GM21381 (cell line): ENCODE data around the gene SCGB1A1.

ENCODE experiments used
- ATAC-seq: cut with Tn5 transposase; IDR thresholded peaks from one replicate; pipeline ENCODE4 v1.9.1; 2021; ENCODE audit warnings: mild to moderate bottlenecking, moderate library complexity; ENCODE audit not compliant: unreplicated experiment

The SCGB1A1 gene

DNA sequence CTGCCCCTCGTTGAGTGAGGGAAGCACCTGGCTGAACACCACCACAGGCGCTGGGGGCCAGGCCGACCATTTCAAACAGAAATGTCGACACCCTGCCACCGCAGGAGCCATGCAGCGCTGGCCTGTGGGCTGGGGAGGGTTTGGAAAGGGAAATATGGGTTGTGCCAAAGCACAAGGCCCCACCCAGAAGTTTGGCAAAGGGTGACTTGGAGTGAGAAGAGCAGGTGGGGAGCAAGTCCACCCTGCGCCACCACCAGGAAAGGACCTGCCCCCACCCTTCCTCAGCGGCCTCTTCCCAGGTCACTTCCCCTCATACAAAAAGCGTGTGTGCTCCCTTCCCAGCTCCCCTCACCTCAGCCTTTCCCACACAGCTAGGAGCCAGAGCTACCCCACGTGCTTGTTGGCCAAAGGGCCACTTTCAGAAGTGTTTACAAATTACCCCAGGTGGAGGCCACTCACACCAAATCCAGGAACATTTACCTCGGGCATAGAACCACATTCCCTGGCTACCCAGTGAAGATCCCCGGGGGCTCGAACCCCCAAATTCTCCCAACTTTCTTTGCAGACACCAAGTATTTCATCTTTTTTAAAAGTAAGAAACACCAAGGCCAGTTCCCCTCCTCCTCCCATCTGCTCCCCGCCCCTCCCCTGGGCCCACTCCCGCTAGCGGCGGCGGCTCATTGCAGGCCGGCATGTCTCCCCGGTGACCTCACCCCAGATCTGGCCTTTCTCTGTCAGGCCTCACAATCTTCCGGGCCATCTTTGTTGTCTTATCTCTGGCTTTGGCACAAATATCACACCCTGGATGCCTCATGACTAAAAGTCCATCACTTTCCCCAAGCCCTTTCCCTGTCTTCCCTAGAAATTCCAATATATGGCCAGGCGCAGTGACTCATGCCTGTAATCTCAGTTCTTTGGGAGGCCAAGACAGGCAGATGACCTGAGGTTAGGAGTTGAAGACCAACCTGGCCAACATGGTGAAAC is 20.5 kb upstream of the SCGB1A1 start:
- no peak for ATAC-seq

DNA sequence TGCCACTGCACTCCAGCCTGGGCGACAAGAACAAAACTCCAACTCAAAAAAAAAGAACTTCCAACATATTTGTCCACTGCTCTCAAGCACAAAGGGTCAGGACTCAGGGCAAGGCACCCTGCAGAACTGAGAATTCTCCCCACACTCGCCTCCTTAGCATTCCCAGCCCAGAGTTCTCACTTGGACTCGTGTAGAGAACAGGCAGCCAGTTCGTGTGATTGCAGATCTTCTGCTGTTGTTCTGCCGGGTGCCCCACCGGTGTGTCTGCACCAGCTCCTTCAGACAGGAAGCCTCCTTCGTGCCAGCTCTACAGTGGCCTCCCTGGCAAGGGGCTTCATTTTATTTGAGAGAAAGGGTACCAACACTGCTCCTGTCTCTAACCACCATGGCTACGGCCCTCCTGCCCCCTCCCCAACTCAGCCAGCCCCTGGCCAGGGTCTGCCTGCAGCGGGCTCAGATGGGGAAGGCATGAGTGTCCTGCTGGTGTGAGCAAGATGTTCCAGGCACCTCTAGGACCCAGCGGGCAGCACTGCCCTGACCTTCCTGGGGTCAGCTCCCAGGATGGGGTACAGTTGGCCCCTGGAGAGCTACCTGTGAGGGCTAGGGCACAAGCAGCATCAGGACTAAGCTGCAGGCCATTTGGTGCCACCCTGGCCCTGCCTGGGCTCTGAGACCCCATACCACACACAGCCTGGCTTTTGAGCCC is 19.5 kb upstream of the SCGB1A1 start:
- ATAC-seq, result no peak

DNA sequence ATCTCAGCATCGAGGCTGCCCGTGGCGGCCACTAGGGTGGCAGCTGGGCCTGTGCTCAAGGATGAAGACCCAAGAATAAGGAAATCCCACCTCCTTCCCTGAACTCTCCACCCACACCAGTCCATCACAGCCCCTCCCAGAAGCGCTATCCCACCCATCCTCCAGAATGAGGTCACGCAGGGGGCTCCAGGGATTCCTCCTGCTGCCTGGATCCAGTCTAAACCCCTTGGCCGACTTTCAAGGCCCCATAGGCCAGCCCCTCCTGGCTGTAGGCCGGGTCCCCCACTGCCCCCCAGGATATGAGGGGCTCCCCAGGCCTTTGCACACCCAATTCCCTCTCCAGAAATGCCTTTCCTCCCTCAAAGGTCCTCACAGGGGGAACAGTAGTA is 19.0 kb upstream of the SCGB1A1 start:
- ATAC-seq, result no peak

DNA sequence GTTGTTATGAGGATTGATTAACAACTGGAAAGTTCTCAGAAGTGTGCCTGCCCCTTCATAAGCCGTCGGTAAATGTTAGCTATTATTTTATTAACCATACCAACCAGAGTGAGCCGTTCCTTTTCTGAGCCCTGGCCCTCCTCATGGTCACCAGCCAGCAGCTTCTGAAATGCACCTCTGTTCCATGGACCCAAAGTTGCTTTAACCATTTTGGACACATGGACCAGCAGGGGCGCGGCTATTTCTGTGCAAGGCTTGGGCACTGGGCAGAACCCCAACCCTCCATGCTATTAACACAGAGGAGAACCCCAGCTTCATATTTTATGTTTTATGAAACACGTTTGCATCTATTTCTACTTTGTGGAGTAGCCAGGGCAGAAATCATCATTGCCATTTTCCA is 18.6 kb upstream of the SCGB1A1 start:
- ATAC-seq, result no peak

DNA sequence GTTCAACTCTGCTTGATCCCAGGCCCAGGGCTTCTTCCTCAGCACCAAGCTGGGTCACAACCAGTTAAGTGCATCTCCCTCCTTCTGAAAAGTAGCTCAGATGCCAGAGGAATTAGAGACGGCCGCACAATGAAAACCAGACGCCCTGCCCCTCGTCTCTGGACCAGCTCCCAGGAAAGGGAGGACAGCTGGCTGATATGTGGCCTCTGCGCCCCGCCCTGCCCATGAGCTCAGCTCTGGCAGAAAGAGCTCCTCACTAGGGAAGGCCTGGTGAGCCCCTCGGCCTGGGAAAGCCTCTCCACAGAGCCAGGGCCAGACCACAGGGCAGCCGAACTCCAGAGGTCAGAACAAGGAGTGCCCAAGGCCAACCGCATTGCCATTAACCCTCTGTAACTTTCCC is 18.1 kb upstream of the SCGB1A1 start:
- no peak for ATAC-seq

DNA sequence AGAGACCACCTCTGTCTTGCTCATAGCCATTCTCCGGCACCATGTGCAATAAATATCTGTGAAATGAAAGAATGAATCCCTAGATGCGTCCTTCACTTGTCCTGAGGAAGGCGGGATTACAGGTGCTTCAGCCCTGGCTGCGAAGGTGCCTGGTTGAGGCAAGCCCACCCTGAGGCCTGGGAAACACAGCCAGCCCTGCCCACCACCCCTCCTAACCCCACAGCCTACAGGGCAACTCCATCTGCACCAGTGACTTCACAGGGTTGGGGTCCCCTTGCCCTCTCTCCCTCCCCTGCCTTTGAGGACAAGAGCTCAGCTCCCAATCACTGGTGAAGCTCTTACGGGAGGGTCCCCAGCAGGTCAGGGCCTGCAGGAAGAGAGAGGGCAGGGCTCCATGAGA is 17.5 kb upstream of the SCGB1A1 start:
- ATAC-seq, result no peak

DNA sequence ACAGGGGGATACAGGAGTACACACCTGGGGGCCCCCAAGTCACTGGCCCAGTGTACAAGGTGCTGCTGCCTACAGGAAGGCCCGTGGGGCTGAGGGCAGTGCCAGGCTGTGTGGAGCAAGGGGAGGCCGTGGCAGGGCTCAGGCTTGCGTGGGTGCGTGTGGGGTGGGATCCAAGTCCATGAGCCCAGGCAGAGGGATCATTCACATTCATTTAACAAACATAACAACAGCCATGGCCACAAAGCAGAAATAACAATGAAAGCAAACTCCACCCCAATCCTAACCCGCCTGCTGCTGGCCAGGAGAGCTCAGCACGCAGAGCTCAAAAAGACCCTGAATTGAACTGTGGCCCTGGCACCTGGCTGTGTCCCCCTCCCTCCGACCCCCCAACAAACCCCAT is 17.0 kb upstream of the SCGB1A1 start:
- ATAC-seq, result no peak

DNA sequence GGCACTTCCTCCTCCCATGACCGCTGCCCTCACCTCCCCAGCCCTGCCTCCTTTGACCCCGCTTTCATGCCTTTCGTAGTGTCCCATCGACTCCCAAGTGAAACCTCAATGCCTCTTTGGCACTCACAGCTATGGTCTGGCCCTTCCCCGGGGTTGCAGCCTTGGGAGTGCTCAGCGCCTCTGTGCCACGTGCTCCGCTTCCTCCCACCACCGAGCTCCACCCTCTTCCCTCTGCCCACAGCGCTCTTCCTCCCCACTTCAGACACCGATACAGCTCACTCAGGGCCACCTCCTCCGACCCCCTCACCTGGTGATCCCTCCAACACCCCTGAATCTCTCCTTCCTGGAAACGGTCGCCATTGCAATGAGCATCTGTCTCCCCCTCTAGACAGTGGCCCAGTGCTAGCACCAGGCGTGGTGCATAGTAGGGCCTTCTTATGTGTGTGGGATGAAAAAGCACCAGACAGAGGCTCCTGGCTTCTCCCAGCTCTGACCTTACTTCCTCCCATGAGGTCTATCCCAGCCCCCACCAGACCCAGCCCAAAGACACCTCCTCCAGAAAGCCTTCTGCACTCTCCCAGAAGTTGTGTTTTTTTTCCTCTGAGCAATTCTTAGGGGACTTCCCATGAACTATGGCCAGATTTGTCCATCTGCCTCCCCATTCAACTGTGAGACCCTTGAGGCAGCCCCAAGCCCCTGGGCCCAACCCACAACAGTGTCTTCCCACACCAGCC is 16.4 kb upstream of the SCGB1A1 start:
- ATAC-seq, result no peak

DNA sequence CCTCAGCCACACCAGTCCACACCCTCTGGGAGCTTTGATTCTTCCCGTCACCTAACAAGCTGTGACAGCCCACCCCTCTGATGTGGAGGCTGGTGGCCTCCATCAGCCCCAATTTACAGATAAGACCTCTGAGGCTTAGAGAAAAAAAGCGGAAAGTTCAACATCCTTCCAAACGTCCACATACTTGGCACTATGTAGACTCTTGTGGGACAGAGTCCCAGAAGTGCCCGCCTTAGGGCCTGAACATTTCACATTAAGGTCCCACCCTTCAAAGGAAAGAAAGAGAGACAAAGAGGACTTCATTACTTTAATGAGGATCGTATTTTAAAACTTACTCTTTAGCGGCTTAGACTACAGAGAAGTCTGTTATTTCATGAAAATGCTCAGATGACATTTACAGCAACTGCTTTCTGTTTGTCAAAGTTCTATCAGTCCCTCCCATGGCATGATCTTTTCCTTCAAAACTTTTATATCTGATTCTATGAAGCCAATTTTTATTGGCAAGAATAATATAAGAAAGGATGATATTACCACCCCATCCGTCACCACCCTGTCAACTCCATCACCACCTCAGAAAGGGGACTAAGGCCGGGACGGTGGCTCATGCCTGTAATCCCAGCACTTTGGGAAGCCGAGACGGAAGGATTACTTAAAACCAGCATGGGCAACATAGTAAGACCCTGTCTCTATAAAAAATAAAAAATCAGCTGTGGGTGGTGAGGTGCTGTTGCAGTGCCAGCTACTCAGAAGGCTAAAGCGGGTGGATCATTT is 15.7 kb upstream of the SCGB1A1 start:
- no peak for ATAC-seq

DNA sequence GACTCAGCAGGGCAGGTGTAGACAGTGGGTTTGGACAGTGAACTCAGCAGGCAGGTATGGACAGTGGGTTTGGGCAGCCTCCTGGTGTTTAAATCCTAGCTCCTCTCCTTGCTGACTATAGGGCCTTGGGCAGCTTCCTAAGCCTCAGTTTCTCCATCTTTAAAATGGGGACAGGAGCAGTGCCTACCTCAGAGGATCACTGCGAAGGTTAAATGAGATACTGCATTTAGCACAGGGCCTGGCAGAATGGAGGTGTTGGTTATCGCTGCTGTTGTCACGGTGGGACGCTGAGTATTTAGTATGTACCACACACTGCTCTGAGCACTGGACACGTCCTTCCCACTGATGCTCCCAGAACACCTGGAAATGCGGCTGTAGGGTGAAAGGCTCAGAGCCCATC is 14.4 kb upstream of the SCGB1A1 start:
- no peak for ATAC-seq

DNA sequence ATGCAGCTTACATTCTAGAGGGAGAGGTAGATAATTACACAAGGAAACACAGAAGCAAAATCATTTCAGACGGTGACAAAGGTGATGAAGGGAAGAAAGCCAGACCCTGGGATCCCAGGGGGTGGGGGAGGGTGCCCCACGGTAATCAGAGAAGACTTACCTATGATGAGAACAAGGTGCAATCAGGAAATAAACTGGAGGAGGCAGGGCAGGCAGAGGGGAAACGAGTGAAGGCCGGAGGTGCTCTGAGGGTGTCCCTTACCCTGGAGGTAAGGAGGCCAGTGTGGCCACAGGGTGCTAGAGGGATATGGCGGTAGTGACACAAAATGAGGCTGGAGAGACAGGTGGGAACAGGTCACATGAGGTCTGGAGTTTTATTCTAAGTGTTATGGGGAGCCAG is 13.9 kb upstream of the SCGB1A1 start:
- ATAC-seq, result no peak

DNA sequence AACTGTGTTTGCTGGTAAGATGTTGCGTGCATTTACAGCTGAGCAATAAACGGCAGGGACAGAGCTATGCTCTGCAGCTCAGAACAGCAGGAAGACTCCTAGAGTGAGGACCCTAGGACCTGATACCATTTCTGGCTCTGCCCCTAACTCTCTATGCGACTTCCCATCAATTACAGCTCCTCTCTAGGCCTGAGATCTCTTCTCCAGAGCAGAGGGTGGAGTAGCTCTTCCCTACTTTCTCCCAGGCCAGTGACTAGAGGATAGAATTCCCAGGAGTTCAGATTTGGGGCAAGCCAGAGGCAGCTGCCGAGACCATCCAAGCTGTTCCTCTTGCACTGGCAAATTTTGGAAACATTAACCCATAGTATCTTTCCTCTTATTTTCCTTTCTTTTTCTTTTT is 12.8 kb upstream of the SCGB1A1 start:
- no peak for ATAC-seq

DNA sequence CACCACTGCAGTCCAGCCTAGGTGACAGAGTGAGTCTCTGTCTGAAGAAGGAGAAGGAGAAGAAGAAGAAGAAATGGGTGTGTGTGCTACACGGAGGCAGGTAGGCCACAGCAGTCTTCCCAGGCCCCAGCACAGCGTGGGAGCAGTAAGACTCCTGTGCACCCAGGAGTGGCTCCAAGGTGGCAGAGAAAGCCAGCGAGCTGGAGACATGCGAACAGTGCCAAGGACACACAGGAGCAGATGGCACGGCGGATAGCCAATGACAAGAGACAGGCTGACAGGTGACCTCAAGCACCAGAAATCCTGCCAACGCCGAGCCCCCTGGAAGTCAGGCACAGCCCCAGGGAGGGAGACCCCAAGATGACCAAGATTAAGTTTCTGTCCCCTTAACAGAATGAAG is 9.0 kb upstream of the SCGB1A1 start:
- no peak for ATAC-seq

DNA sequence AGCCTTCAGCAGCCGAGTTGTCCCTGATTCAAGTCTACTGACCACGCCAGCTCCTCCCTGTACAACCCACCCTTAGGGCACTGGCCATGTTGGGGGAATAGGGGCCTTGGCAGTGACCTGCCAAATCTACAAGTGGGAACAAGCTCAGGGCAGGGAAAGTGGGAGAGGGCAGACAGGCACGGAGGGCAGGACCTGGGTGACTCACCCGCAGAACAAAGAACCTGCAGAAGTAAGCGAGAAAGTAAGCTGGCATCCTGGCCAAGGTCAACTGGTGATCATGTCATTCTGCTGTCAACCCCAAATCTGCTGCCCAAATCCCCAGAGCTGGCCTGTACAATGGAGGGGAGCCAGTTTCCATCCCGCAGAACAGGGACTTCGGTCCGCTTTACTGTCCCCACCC is 7.9 kb upstream of the SCGB1A1 start:
- ATAC-seq, result no peak

DNA sequence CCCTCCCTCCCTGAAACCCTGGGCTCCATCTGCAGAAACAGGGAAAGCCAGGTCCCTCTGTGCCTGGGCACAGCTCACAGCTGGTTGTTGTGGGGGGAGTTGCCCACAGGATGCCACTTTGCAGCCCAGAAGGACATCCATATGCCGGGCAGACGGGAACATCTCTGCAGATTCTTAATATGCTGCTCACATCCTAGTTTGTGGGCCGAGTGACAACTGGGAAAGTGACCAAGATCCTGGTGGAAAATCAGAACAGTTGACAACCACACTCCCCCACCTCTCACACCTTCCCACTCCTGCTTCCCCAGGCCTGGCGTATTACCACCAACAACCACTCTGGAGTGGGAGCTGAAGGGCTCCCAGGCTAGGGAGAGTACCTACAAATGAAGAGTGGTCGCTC is 7.3 kb upstream of the SCGB1A1 start:
- no peak for ATAC-seq

DNA sequence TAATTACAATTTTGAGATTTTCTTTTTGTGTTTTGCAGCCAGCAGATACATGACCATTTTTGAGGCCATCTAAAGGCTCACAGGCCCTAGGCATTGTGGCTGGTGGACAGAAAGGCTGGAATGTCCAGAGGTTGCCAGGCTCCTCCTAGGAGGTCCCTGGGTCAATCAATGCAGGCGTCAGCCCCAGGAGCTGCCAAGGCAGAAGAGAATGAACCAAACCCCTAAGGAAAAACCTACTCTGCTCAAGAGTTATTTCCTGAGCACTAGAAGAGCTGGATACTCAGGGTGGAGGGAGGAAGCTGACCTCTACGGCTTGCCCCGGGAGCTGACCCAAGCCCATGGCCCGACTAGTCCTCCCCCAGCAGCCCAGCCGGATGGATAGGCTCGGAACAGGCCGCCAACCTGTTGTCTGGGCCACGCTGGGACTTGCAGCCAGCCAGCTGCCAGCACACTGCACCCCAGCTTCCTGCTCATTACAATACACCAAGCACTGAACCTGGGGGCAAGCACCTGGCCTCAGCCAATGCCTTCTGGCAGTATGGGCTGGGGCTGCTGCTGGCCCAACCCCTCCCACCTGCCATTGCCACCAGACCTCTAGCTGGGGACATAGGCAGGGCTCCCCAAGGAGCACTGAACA is 5.7 kb upstream of the SCGB1A1 start:
- no peak for ATAC-seq

DNA sequence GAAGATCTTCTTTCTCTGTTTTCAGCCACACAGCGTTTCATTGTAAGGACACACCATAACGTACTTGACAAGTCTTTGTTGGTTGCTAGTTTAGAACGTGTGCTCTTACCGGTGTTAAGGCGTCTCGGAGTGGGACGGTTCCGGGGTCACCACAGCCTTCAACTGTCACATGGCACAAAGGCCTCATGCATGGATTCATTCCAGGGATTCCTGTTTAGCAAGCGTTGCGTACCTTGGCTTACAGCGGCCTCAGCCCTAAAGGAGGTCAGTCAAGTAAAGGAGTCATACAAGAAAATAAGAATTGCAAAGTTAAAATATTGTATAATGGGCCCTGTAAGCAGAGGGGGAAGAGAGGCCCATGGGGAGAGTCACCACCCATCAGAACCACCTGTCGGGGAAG is 2.2 kb upstream of the SCGB1A1 start:
- ATAC-seq, result no peak

DNA sequence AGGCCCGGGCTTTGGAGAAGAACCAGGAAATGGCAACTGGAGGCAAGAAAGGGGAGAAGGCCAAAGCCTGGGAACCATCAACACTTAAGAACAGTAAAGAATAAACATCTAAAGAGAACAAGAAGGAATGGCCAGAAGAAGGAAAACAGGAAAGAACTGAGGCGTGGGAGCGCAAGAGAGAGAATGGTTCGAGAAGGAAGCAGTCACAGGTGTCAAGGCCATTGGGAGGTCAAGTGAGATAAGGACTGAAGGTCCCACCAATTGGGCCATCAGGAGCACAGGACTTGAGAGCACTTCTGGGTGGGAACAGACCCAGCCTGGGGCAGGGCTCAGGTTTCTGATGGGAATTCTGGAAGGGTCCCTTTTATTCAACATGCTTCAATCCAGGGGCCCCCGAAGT is 697 bp upstream of the SCGB1A1 start:
- no peak for ATAC-seq

DNA sequence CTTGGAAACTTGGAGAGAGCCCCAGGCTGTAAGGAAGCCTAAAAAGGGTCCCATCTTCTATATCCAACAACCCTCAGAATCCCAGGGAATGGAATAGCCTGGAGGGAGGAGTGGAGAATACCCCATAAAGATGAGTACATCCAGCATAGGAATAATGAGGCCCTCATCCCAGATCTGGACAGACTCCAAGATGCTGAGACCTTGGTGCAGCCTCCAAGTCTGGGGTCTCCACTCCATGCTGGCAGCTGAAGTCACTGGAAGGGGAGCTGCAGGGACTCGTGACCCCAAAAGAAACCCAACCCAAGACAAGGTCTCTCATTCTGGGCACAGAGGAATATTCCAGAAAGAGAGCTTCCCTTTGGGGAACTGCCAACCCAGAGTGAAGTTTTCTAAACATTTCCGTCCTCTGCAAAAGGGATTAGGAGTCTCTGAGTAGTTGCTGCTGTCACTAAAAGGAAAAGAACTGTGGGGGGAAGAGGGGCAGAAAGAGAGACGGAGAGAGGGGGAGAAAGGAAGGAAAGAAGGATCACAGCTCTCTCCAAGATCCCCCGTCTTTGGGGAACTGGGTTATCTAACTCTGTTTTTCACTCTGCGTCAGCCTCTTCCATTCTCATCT is 589 bp downstream of the SCGB1A1 start:
- ATAC-seq, result no peak

DNA sequence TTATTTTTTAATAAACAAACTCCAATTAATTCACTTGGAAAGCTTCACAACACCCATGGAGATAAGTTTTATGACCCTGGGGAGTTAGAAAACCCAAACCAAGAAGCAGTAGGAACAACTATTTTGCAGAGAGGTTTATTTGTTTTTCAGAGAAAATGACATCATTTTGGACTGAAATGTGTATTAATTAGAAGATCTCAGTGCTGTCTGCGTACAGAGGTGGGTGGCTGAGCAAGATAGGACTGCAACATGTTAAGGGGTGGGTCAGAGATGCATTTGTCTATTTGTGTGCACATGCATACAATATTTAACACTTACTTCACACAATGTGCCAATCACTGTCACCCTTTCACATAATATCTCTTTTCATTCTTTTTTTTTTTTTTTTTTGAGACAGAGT is 1.1 kb downstream of the SCGB1A1 start:
- ATAC-seq, result no peak
